Measurements from ENCODE around the gene ABLIM3.

Gene ABLIM3

GRCh38 chr5:149221326-149221725 is 80.0 kb downstream of the ABLIM3 start:
- DNase-seq, result no peak

- DNase-seq, result no peak
These were observed 80.5 kb downstream of the ABLIM3 start for GRCh38 chr5:149221731-149222342.

GRCh38 chr5:149223081-149223848 is 82.0 kb downstream of the ABLIM3 start:
- no peak for DNase-seq

GRCh38 chr5:149224282-149224681 is 83.0 kb downstream of the ABLIM3 start:
- DNase-seq, result no peak

GRCh38 chr5:149227168-149227826 is 86.0 kb downstream of the ABLIM3 start:
- peak; percentile 43 for DNase-seq

GRCh38 chr5:149228618-149229297 is 87.5 kb downstream of the ABLIM3 start:
- DNase-seq, result no peak

- no peak for DNase-seq
These were observed 88.1 kb downstream of the ABLIM3 start for GRCh38 chr5:149229298-149229937.

- DNase-seq, result no peak
These were observed 94.5 kb downstream of the ABLIM3 start for GRCh38 chr5:149235841-149236240.

- no peak for DNase-seq
These were observed 96.4 kb downstream of the ABLIM3 start for GRCh38 chr5:149237662-149238061.

- no peak for DNase-seq
These were observed 97.2 kb downstream of the ABLIM3 start for GRCh38 chr5:149238540-149238939.

GRCh38 chr5:149239917-149240316 is 98.6 kb downstream of the ABLIM3 start:
- no peak for DNase-seq

GRCh38 chr5:149240354-149240998 is 99.2 kb downstream of the ABLIM3 start:
- peak; percentile 90 for DNase-seq

GRCh38 chr5:149242339-149242738 is 101.0 kb downstream of the ABLIM3 start:
- no peak for DNase-seq

GRCh38 chr5:149246906-149247305 is 105.6 kb downstream of the ABLIM3 start:
- DNase-seq, result no peak

- DNase-seq, result no peak
These were observed 106.4 kb downstream of the ABLIM3 start for GRCh38 chr5:149247726-149248125.

GRCh38 chr5:149251546-149251945 is 110.3 kb downstream of the ABLIM3 start:
- DNase-seq, result no peak

- no peak for DNase-seq
These were observed 113.2 kb downstream of the ABLIM3 start for GRCh38 chr5:149254506-149254905.

GRCh38 chr5:149256451-149256850 is 115.2 kb downstream of the ABLIM3 start:
- DNase-seq, result no peak

GRCh38 chr5:149257131-149257530 is 115.8 kb downstream of the ABLIM3 start:
- DNase-seq, result no peak

- DNase-seq, result no peak
These were observed 116.8 kb downstream of the ABLIM3 start for GRCh38 chr5:149257889-149258705.

GRCh38 chr5:149260761-149261160 is 119.5 kb downstream of the ABLIM3 start:
- DNase-seq, result no peak

GRCh38 chr5:149261246-149261645 is 120.0 kb downstream of the ABLIM3 start:
- no peak for DNase-seq
